GM12878 (cell line): ENCODE results near the gene COPG2. TPM values are rescaled to one million over a fixed set of nuclear protein-coding genes. Genes with fewer than 3 reads are reported as not detected.

ENCODE experiments used
- ATAC-seq: fragments of 200-7000 bp; cut with Tn5 transposase; 3 replicates; pipeline ENCODE4 v1.9.1; 2020; ENCODE audit warnings: mild to moderate bottlenecking, moderate library complexity
- BruUV-seq: library from RNA; stranded (reverse); fragments of 400-500 nt; replicated peaks from 2 replicates; lab custom pipeline; 2021; lab: Mats Ljungman, UMichigan
- CTCF ChIA-PET: fragments of 300-600 bp; sonication (Branson Sonifier 250); formaldehyde crosslinking; extraction: SDS; loops from one replicate; lab custom pipeline; 2021; ENCODE audit warnings: inconsistent platforms; lab: Yijun Ruan, JAX
- POLR2A ChIA-PET: fragments of 350-600 bp; formaldehyde crosslinking; extraction: SDS; loops from one replicate; lab custom pipeline; 2021; ENCODE audit warnings: inconsistent platforms; lab: Charles Lee
- RAD21 ChIA-PET: fragments of 300-600 bp; sonication (Branson Sonifier 250); formaldehyde crosslinking; loops from one replicate; lab custom pipeline; 2023; ENCODE audit warnings: antibody characterized with exemption; ENCODE audit not compliant: unreplicated experiment; lab: Charles Lee
- SMC1A ChIA-PET: fragments of 300-600 bp; sonication (Branson Sonifier 250); formaldehyde crosslinking; loops from one replicate; lab custom pipeline; 2023; ENCODE audit not compliant: unreplicated experiment, uncharacterized antibody; lab: Charles Lee
- DNase-seq: peaks from one replicate; pipeline ENCODE4 v3.0.0-alpha.2; 2011; ENCODE audit warnings: low read depth, low spot score
- FAIRE-seq: peaks from 3 replicates; lab custom pipeline; 2011; peaks lifted over from hg19 to GRCh38; lab: Jason Lieb, UNC
- H2AFZ ChIP-seq: 2 replicates; pipeline ENCODE4 v1.6.0; 2011; ENCODE audit warnings: low read depth, low read length, control low read depth; ENCODE audit not compliant: control insufficient read depth
- H3K27ac ChIP-seq: 2 replicates; pipeline ENCODE4 v1.5.1; 2011; ENCODE audit warnings: control low read depth; ENCODE audit not compliant: control insufficient read depth, insufficient read depth
- H3K27me3 ChIP-seq, 2 experiments: replicated peaks in 1 of 2; 2 replicates each; pipeline versions ENCODE4 v1.6.0 to v1.6.1; 2011; ENCODE audit warnings: low read length in 1 of 2; ENCODE audit not compliant: control insufficient read depth in 2 of 2, insufficient read depth in 2 of 2
- H3K36me3 ChIP-seq, 2 experiments: 2 replicates each; pipeline ENCODE4 v1.5.1; 2011; ENCODE audit warnings: low read length in 1 of 2; ENCODE audit not compliant: control insufficient read depth in 2 of 2, insufficient read depth in 2 of 2
- H3K4me1 ChIP-seq: 2 replicates; pipeline ENCODE4 v1.6.1; 2011; ENCODE audit warnings: mild to moderate bottlenecking, low read length, moderate library complexity, mixed read lengths; ENCODE audit not compliant: control insufficient read depth, insufficient read depth
- H3K4me2 ChIP-seq: 2 replicates; pipeline ENCODE4 v1.6.0; 2011; ENCODE audit warnings: control low read depth; ENCODE audit not compliant: control insufficient read depth, insufficient read depth
- H3K4me3 ChIP-seq: fragments of 200-600 bp; sonication (generic); 2 replicates; pipeline ENCODE4 v1.5.1; 2016
- H3K79me2 ChIP-seq: 2 replicates; pipeline ENCODE4 v1.6.0; 2011; ENCODE audit warnings: low read length; ENCODE audit not compliant: control insufficient read depth, insufficient read depth
- H3K9ac ChIP-seq: 2 replicates; pipeline ENCODE4 v1.8.0; 2011; ENCODE audit warnings: low read length, control low read depth, mixed read lengths; ENCODE audit not compliant: control insufficient read depth, insufficient read depth
- H3K9me3 ChIP-seq: replicated peaks from 3 replicates; pipeline ENCODE4 v1.5.1; 2011; ENCODE audit warnings: mild to moderate bottlenecking, low read length; ENCODE audit not compliant: control insufficient read depth, insufficient read depth
- H4K20me1 ChIP-seq: 2 replicates; pipeline ENCODE4 v1.6.0; 2011; ENCODE audit not compliant: control insufficient read depth, insufficient read depth
- JUND ChIP-seq: IDR thresholded peaks from 2 replicates; pipeline ENCODE4 v1.6.1; 2012; ENCODE audit warnings: low read depth, mild to moderate bottlenecking, low read length, improper control_type of control experiment, moderate library complexity
- KAT2A ChIP-seq: conservative IDR thresholded peaks from 2 replicates; pipeline ENCODE4 v1.6.1; 2011; ENCODE audit warnings: low read depth, low read length; ENCODE audit not compliant: control insufficient read depth
- SPI1 ChIP-seq: IDR thresholded peaks from 2 replicates; pipeline ENCODE4 v1.6.1; 2011; ENCODE audit warnings: low read depth, mild to moderate bottlenecking, low read length, moderate library complexity, borderline replicate concordance; ENCODE audit not compliant: insufficient read depth
- SUPT20H ChIP-seq: IDR thresholded peaks from 2 replicates; pipeline ENCODE4 v1.6.1; 2011; ENCODE audit warnings: low read depth, mild to moderate bottlenecking, low read length, moderate library complexity, borderline replicate concordance; ENCODE audit not compliant: control insufficient read depth
- YBX1 ChIP-seq: fragments of 450-650 bp; IDR thresholded peaks from 2 replicates; pipeline ENCODE4 v1.6.1; 2016; ENCODE audit warnings: antibody characterized with exemption
- ZNF24 ChIP-seq: fragments of 450-650 bp; IDR thresholded peaks from 2 replicates; pipeline ENCODE4 v1.6.1; 2017; ENCODE audit warnings: antibody characterized with exemption, mild to moderate bottlenecking
- WGBS: methylation state at CpG from one replicate; pipeline ENCODE4 v1.1.6; 2016; ENCODE audit warnings: low lambda C conversion rate; ENCODE audit not compliant: insufficient replicate concordance, insufficient coverage; ENCODE audit errors: missing lambda C conversion rate; 5-methylcytosine and 5-hydroxymethylcytosine counted together
- in situ Hi-C: fragments of 300-500 bp; cut with MboI; formaldehyde crosslinking; loops from 9 replicates; pipeline ENCODE4 v1.14.3; 2018; ENCODE audit warnings: mixed read lengths
- intact Hi-C: fragments of 100-400 bp; cut with micrococcal nuclease; formaldehyde crosslinking; loops from one replicate; pipeline ENCODE4 v1.14.2; 2022; ENCODE audit not compliant: unreplicated experiment
- polyA plus RNA-seq, 11 experiments: library from polyadenylated mRNA; depleted of rRNA in 4 of 11; unstranded in 6 of 11; stranded (reverse) in 5 of 11; fragments of >200 nt; fragmentation: Nextera tagmentation in 4 of 11; fragmentation: Illumina TruSeq in 1 of 11; extraction: Ambion mirVana in 4 of 11; extraction: Trizol in 1 of 11; gene quantifications; 1 replicate in 1 of 11; 2 replicates in 10 of 11; pipeline versions ENCODE4 v1.2.1 to v1.2.3, GENCODE V29; 2011 to 2016; ENCODE audit warnings: inconsistent platforms in 2 of 11, missing spikeins in 2 of 11, low read depth in 1 of 11
- total RNA-seq, 4 experiments: library from RNA; depleted of rRNA in 3 of 4; stranded (reverse); fragments of >200 nt in 3 of 4; fragmentation: Illumina TruSeq in 1 of 4; extraction: Trizol in 1 of 4; gene quantifications; 2 replicates each; pipeline versions ENCODE4 v1.2.1 to v1.2.3, GENCODE V29; 2013 to 2021
- TF ChIP-seq, protein P1 (sequence below): fragments of 450-650 bp; IDR thresholded peaks from 2 replicates; pipeline ENCODE4 v1.6.1; 2017; ENCODE audit warnings: mild to moderate bottlenecking, moderate library complexity

COPG2 gene
- total and polyA plus RNA-seq, 10 of the 15 experiments (the other 5 are each of a cell fraction or from before 2014, with no cell fraction given): 3.4 to 37.8 (median 16.7) TPM

DNA sequence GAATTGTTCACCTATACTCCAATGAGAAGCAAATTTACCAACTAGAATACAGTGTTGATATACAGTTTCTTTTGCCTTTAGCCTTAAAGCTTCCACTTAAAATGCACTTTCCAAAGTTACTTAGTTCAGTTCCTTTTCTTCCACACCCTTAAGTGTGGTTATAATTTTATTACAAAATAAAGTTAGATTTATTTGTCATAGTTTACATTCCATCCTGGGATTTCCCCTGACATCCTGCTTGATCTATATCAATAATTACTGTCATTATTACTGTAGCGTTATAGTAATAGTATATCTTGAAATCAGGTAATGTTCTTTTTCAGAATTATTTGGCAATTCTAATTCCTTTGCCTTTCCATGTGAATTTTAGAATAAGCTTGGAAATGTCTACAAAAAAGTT, 199.9 kb downstream of the COPG2 start:
- in situ Hi-C loops: no loop called here
- CTCF ChIA-PET: interaction anchor here (0.6 kb wide), 1 partner anchor 97 kb away, joined by 3 read pairs; no protein-coding TSS in a partner anchor
- Histone ChIP-seq H3K79me2 (no peaks in the 10 kb centered on the region), H3K4me1 (no peaks in the 10 kb centered on the region), H4K20me1 (no peaks in the 10 kb centered on the region), H3K27ac (no peak overlapping the region), H3K4me3 (no peak overlapping the region), H3K36me3 (no peaks in the 10 kb centered on the region)
- BruUV-seq: no TSS peak
- SMC1A ChIA-PET: no interaction called here
- TF ChIP-seq SPI1 (no peak), SUPT20H (no peak), ZNF24 (no peak), YBX1 (no peak)
- TF ChIP-seq, all 136 proteins: peak for 0
- no peak for ATAC-seq
- WGBS: 97% methylated on average over 1 of the region's 1 CpG
- H3K9ac ChIP-seq: no peak overlapping the region
- no peak for FAIRE-seq
- DNase-seq: no peak
- intact Hi-C loops: no loop called here
- ChIA-PET POLR2A (no interaction called here), RAD21 (no interaction called here)
- H3K4me2 ChIP-seq: no peak overlapping the region
- no peaks in the 10 kb centered on the region for H3K9me3 ChIP-seq
- H3K27me3 ChIP-seq: no peaks in the 10 kb centered on the region; a peak in 1 of 4 replicates
- H2AFZ ChIP-seq: no peak overlapping the region

- Histone ChIP-seq H3K79me2 (no peaks in the 10 kb centered on the region), H3K4me1 (no peaks in the 10 kb centered on the region), H2AFZ (no peak overlapping the region), H3K4me3 (no peak overlapping the region), H4K20me1 (no peaks in the 10 kb centered on the region), H3K27me3 (no peaks in the 10 kb centered on the region; a peak in 1 of 4 replicates), H3K9ac (no peak overlapping the region), H3K4me2 (no peak overlapping the region), H3K27ac (no peak overlapping the region), H3K9me3 (peaks cover 3% of the 10 kb centered on the region; the same call in 2 of the 3 replicates), H3K36me3 (no peaks in the 10 kb centered on the region)
- ChIA-PET POLR2A (interaction anchor here (0.5 kb wide), 1 partner anchor 46 kb away, joined by 3 read pairs; no protein-coding TSS in a partner anchor), SMC1A (interaction anchor here (0.7 to 1.1 kb wide), 2 partner anchors 13 to 40 kb away, joined by 3 to 5 read pairs; no protein-coding TSS in a partner anchor), RAD21 (interaction anchor here (1.1 kb wide), 1 partner anchor 9 kb away, joined by 3 read pairs; no protein-coding TSS in a partner anchor), CTCF (interaction anchor here (0.8 to 1.2 kb wide), 4 partner anchors 8 to 51 kb away, joined by 3 read pairs; no protein-coding TSS in a partner anchor)
- DNase-seq (no peak), FAIRE-seq (no peak), ATAC-seq (no peak)
- intact Hi-C loops (no loop called here), in situ Hi-C loops (no loop called here)
- no TSS peak for BruUV-seq
- TF ChIP-seq, protein P1, sequence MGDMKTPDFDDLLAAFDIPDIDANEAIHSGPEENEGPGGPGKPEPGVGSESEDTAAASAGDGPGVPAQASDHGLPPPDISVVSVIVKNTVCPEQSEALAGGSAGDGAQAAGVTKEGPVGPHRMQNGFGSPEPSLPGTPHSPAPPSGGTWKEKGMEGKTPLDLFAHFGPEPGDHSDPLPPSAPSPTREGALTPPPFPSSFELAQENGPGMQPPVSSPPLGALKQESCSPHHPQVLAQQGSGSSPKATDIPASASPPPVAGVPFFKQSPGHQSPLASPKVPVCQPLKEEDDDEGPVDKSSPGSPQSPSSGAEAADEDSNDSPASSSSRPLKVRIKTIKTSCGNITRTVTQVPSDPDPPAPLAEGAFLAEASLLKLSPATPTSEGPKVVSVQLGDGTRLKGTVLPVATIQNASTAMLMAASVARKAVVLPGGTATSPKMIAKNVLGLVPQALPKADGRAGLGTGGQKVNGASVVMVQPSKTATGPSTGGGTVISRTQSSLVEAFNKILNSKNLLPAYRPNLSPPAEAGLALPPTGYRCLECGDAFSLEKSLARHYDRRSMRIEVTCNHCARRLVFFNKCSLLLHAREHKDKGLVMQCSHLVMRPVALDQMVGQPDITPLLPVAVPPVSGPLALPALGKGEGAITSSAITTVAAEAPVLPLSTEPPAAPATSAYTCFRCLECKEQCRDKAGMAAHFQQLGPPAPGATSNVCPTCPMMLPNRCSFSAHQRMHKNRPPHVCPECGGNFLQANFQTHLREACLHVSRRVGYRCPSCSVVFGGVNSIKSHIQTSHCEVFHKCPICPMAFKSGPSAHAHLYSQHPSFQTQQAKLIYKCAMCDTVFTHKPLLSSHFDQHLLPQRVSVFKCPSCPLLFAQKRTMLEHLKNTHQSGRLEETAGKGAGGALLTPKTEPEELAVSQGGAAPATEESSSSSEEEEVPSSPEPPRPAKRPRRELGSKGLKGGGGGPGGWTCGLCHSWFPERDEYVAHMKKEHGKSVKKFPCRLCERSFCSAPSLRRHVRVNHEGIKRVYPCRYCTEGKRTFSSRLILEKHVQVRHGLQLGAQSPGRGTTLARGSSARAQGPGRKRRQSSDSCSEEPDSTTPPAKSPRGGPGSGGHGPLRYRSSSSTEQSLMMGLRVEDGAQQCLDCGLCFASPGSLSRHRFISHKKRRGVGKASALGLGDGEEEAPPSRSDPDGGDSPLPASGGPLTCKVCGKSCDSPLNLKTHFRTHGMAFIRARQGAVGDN: no peak
- TF ChIP-seq JUND: no peak
- no peak for TF ChIP-seq KAT2A
- 41% methylated on average over 4 of the region's 4 CpGs for WGBS
These were observed 204.8 kb downstream of the COPG2 start for GRCh38 chr7:130463553-130464434.
